Right lobe of liver (tissue), 6 donors: ENCODE measurements around the gene ARFIP1. TPM values are rescaled to one million over a fixed set of nuclear protein-coding genes. Genes with fewer than 3 reads are reported as not detected.
A peak's percentile ranks its signal among the peaks of the same experiment; 100 is the strongest.

Experiments used
- ATAC-seq, 4 donors: fragments of 200-7000 bp; cut with Tn5 transposase; one replicate each; pipeline ENCODE4 v1.9.1; 2020; ENCODE audit warnings: mild to moderate bottlenecking in 4 of 4, moderate library complexity in 4 of 4
- DNase-seq, 3 donors: peaks; one replicate each; pipeline ENCODE4 v3.0.0-alpha.2; 2020
- H3K27ac ChIP-seq, 3 donors: fragments of 200-600 bp; one replicate each; pipeline ENCODE4 v1.8.0; 2022
- H3K27me3 ChIP-seq, 2 donors: fragments of 200-600 bp; one replicate each; pipeline ENCODE4 v1.8.0; 2022
- H3K36me3 ChIP-seq, 4 donors: fragments of 200-600 bp; sonication (generic) in 1 of 4; one replicate each; pipeline versions ENCODE4 v1.5.1 to v1.8.0; 2017 to 2022; ENCODE audit warnings: control low read depth in 1 of 4
- H3K4me1 ChIP-seq, 4 donors: fragments of 200-600 bp; sonication (generic) in 1 of 4; one replicate each; pipeline versions ENCODE4 v1.5.1 to v1.8.0; 2017 to 2022; ENCODE audit warnings: control low read depth in 1 of 4
- H3K4me3 ChIP-seq, 3 donors: fragments of 200-600 bp; one replicate each; pipeline ENCODE4 v1.8.0; 2022
- H3K9me3 ChIP-seq, 4 donors: fragments of 200-600 bp; sonication (generic) in 1 of 4; one replicate each; pipeline versions ENCODE4 v1.5.1 to v1.8.0; 2017 to 2022; ENCODE audit warnings: control low read depth in 1 of 4
- CTCF ChIP-seq, 4 donors: fragments of 200-600 bp in 3 of 4; fragments of 450-650 bp in 1 of 4; IDR thresholded peaks; one replicate each; pipeline versions ENCODE4 v1.5.1 to v1.8.0; 2016 to 2022; ENCODE audit warnings: antibody characterized with exemption in 4 of 4, mild to moderate bottlenecking in 2 of 4
- POLR2A ChIP-seq: fragments of 450-650 bp; IDR thresholded peaks from one replicate; pipeline ENCODE4 v1.6.1; 2017; ENCODE audit warnings: antibody characterized with exemption, mild to moderate bottlenecking
- WGBS: methylation state at CpG from one replicate; pipeline ENCODE4 v1.1.6; 2018; ENCODE audit warnings: low coverage, low lambda C conversion rate; ENCODE audit not compliant: insufficient coverage; ENCODE audit errors: missing lambda C conversion rate; 5-methylcytosine and 5-hydroxymethylcytosine counted together
- intact Hi-C, 2 donors: fragments of 100-400 bp; cut with DNase I; formaldehyde crosslinking; loops; one replicate each; pipeline versions ENCODE4 v1.11.2 to v1.14.1; 2022
- total RNA-seq, 6 experiments: library from RNA; depleted of rRNA in 2 of 6; stranded (reverse); fragments of >200 nt in 2 of 6; fragmentation: NEBNext Ultra II Directional in 3 of 6; extraction: Animal tissue kit (Norgen Biotek cat#: 25700) in 3 of 6; gene quantifications; one replicate each; pipeline versions ENCODE4 v1.1.0 to v1.2.4, GENCODE V29; 2016 to 2023
- donor health status: DM: no; HTN: yes; CAD: no.
- donor health status: DM: no; HTN: no; CAD: no.
- donor health status: DM: no; HTN: no; CAD: no.
- donor health status: DM: no; HTN: yes; CAD: no.
- donor health status: DM: no; HTN: yes; CAD: no.

ARFIP1 gene
- total RNA-seq, 6 experiments from 2014 or later, result 9.1 to 19.9 (median 14.1) TPM

- ATAC-seq, result no peak
- Histone ChIP-seq H3K4me1 (peaks cover 0 to 9% (median 2%) of the 10 kb centered on the region in 4 donors), H3K36me3 (no peaks in the 10 kb centered on the region), H3K27me3 (no peaks in the 10 kb centered on the region), H3K9me3 (no peaks in the 10 kb centered on the region), H3K27ac (no peak overlapping the region), H3K4me3 (no peak overlapping the region)
- intact Hi-C loops, result no loop called here
- TF ChIP-seq POLR2A, result no peak
- no peak for TF ChIP-seq CTCF (IDR thresholded peaks at IDR 0.05)
- WGBS, result 80% methylated on average over 1 of the region's 1 CpG
- DNase-seq, result no peak
Measured at GRCh38 chr4:152954741-152955140, 175.0 kb downstream of the ARFIP1 start.

GRCh38 chr4:152956147-152956546 lies 176.4 kb downstream of the ARFIP1 start:
- H3K4me1 ChIP-seq, result peaks cover 0 to 9% (median 2%) of the 10 kb centered on the region in 4 donors
- no peaks in the 10 kb centered on the region for H3K36me3 ChIP-seq
- no peak overlapping the region for H3K4me3 ChIP-seq
- WGBS, result 85% methylated on average over 2 of the region's 2 CpGs
- no peak overlapping the region for H3K27ac ChIP-seq
- H3K9me3 ChIP-seq, result no peaks in the 10 kb centered on the region
- TF ChIP-seq POLR2A (no peak), CTCF (IDR thresholded peaks at IDR 0.05) (no peak)
- intact Hi-C loops, result no loop called here
- no peaks in the 10 kb centered on the region for H3K27me3 ChIP-seq
- no peak for ATAC-seq
- DNase-seq, result no peak

- H3K4me3 ChIP-seq, result no peak overlapping the region
- peak; percentile 18 to 43 (median 34) for ATAC-seq
- H3K9me3 ChIP-seq, result no peaks in the 10 kb centered on the region
- TF ChIP-seq POLR2A (no peak), CTCF (IDR thresholded peaks at IDR 0.05) (no peak)
- H3K27me3 ChIP-seq, result no peaks in the 10 kb centered on the region
- intact Hi-C loops, result no loop called here
- H3K27ac ChIP-seq, result no peak overlapping the region
- peaks cover 0 to 9% (median 2%) of the 10 kb centered on the region in 4 donors for H3K4me1 ChIP-seq
- 69% methylated on average over 5 of the region's 12 CpGs for WGBS
- H3K36me3 ChIP-seq, result no peaks in the 10 kb centered on the region
- DNase-seq, result no peak
Measured at GRCh38 chr4:152956650-152957436, 177.1 kb downstream of the ARFIP1 start.

GRCh38 chr4:152957437-152958171 lies 177.8 kb downstream of the ARFIP1 start:
- Histone ChIP-seq H3K4me1 (peaks cover 0 to 9% (median 2%) of the 10 kb centered on the region in 4 donors), H3K9me3 (no peaks in the 10 kb centered on the region), H3K27me3 (no peaks in the 10 kb centered on the region), H3K4me3 (no peak overlapping the region), H3K36me3 (no peaks in the 10 kb centered on the region), H3K27ac (no peak overlapping the region)
- ATAC-seq (peak; percentile 97 to 99 (median 98)), DNase-seq (peak; percentile 72 to 79 (median 78))
- TF ChIP-seq CTCF (IDR thresholded peaks at IDR 0.05), result no peak
- TF ChIP-seq POLR2A, result no peak
- intact Hi-C loops, result no loop called here
- 24% methylated on average over 9 of the region's 11 CpGs for WGBS
